Stimulated activated naive CD8-positive, alpha-beta T cell treated with anti-CD3 and anti-CD28 coated beads, Interleukin-15, Interleukin-2, amounts not matched to agents 100 ng/mL and 50 ng/mL, for 24 hours (primary cell): Measurements from ENCODE around the gene CHRNA3.
"Not testable (repeated sequence)": the region's sequence is repeated elsewhere in the genome, so short reads cannot be mapped to it uniquely, and the experiment has no call there.

Experiments used
- H3K27ac Mint-ChIP-seq: one replicate; pipeline ENCODE4 v1.8.0; 2021; ENCODE audit warnings: mild to moderate bottlenecking, mixed read lengths
- H3K27me3 Mint-ChIP-seq: one replicate; pipeline ENCODE4 v1.8.0; 2021; ENCODE audit warnings: mixed read lengths
- H3K36me3 Mint-ChIP-seq: one replicate; pipeline ENCODE4 v1.8.0; 2021; ENCODE audit warnings: low read depth, mixed read lengths
- H3K4me1 Mint-ChIP-seq: one replicate; pipeline ENCODE4 v1.8.0; 2021; ENCODE audit warnings: low read depth, mixed read lengths
- H3K4me3 Mint-ChIP-seq: one replicate; pipeline ENCODE4 v1.8.0; 2021; ENCODE audit warnings: mild to moderate bottlenecking, mixed read lengths
- H3K9me3 Mint-ChIP-seq: one replicate; pipeline ENCODE4 v1.8.0; 2021; ENCODE audit warnings: mixed read lengths

The CHRNA3 gene

DNA sequence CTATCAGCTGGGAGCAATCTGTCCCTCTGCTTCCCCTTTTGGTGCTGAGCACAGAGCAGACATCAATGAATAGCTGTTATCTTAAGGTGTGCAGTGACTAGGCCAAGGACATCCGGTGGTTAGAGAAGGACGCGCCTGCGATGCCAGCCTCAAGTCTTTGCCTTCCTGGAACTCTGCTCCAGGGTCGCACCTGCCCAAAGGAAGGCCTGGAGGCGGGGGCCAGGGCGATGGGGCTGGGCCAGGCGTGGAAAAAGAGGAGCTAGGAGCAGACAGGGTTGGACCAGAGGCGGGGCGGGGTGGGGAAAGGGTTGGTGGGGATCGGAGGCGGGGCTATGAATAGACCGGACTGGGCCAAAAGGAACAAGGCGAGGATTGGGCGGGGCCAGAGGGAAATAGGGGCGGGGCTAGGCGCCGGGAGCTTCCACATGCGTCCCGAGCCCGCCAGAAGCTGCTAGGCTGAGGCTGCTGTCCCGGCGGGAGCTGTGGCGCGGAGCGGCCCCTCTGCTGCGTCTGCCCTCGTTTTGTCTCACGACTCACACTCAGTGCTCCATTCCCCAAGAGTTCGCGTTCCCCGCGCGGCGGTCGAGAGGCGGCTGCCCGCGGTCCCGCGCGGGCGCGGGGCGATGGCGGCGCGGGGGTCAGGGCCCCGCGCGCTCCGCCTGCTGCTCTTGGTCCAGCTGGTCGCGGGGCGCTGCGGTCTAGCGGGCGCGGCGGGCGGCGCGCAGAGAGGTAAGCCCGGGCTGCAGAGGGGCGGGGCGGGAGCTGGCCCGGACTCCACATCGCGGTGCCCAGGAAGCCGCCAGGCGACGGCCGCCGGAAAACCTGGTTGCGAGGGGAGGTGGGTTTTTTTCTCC is 55.5 kb downstream of the CHRNA3 start, which contains the start of gene CHRNA5:
CHRNA5 (plus strand) TSS at position 424 of the 854 bp plus-strand sequence; CDS start at position 624, 200 bp downstream.
- Mint-ChIP-seq H3K27me3 (peaks cover 36% of the 10 kb centered on the region), H3K4me3 (peak within 1 kb of the TSS; percentile 89), H3K9me3 (no peaks in the 10 kb centered on the region), H3K36me3 (no peaks in the 10 kb centered on the region), H3K27ac (peak within 1 kb of the TSS; percentile 26), H3K4me1 (peaks cover 25% of the 10 kb centered on the region)

DNA sequence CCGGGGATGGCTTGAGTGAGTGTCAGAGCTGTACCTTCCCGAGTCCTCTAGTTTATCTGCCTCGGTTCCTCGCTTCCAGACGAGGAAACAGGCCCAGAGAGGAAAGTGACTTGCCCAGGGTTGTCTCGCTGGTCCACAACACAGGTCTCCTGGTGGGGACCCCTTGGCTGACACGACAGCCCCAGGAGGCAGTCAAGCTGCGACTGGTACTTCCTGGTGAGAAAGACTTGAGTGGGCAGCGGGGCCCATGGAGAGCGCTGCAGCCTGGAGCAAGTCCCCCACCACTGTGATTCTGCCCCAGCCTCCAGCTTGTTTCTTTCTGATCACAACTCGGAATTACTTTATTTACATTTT is 56.1 kb downstream of the CHRNA3 start:
- Mint-ChIP-seq H3K27me3 (peaks cover 36% of the 10 kb centered on the region), H3K9me3 (no peaks in the 10 kb centered on the region), H3K4me1 (peaks cover 25% of the 10 kb centered on the region), H3K36me3 (no peaks in the 10 kb centered on the region), H3K4me3 (peak overlapping the region; percentile 89), H3K27ac (peak overlapping the region; percentile 26)

DNA sequence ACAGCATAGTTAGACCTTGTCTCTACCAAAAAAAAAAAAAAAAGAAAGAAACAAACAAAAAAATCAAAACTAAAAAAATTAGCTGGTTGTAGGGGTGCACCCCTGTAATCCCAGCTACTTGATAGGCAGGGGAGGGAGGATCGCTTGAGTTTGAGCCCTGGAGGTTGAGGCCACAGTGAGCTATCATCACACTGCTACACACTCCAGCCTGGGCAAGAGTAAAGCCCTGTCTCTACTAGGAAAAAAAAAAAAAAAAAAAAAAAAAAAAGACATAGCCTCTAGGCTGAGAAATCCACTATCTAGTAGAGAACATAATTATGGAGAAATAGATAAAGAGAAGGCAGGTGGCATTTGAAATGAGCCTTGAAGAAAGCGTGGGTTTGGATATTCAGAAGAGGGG is 57.7 kb downstream of the CHRNA3 start:
- Mint-ChIP-seq H3K4me3 (no peak overlapping the region), H3K27ac (no peak overlapping the region), H3K36me3 (no peaks in the 10 kb centered on the region), H3K9me3 (no peaks in the 10 kb centered on the region), H3K4me1 (peaks cover 25% of the 10 kb centered on the region), H3K27me3 (peaks cover 29% of the 10 kb centered on the region)

DNA sequence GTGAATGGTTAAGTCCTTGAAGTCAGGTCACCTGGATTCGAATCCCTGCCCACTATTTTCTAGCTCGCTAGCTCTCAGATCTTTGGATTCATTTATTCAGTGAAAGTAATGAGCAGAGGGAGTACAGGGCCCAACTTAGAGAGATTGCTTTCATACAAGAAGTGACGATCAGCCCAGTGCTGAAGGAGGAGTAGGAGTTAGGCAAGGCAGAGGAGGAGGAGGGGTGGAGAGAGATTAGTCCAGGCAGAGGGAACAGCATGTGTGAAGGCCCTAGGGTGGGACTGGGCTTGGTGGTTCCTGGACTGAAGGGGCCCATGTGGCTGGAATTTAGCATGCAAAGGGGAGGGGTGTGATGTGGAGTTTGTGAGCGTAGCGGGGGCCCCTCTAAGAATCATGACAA is 59.3 kb downstream of the CHRNA3 start:
- Mint-ChIP-seq H3K27ac (no peak overlapping the region), H3K4me1 (peaks cover 19% of the 10 kb centered on the region), H3K9me3 (no peaks in the 10 kb centered on the region), H3K27me3 (peaks cover 18% of the 10 kb centered on the region), H3K36me3 (no peaks in the 10 kb centered on the region), H3K4me3 (no peak overlapping the region)

DNA sequence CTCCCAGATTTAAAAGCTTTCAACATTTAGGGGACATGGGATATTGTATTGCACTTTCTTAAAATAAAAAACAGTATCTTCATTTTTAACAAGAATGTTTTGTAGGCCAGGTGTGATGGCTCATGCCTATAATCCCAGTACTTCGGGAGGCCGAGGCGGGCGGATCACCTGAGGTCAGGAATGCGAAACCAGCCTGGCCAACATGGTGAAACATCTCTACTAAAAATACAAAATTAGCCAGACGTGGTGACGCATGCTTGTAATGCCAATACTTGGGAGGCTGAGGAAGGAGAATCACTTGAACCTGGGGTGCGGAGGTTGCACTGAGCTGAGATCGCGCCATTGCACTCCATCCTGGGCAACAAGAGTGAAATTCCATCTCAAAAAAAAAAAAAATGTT is 60.6 kb downstream of the CHRNA3 start:
- peaks cover 12% of the 10 kb centered on the region for H3K4me1 Mint-ChIP-seq
- not testable (repeated sequence) for H3K4me3 Mint-ChIP-seq, H3K36me3 Mint-ChIP-seq, H3K27ac Mint-ChIP-seq, H3K9me3 Mint-ChIP-seq
- peaks cover 13% of the 10 kb centered on the region for H3K27me3 Mint-ChIP-seq

DNA sequence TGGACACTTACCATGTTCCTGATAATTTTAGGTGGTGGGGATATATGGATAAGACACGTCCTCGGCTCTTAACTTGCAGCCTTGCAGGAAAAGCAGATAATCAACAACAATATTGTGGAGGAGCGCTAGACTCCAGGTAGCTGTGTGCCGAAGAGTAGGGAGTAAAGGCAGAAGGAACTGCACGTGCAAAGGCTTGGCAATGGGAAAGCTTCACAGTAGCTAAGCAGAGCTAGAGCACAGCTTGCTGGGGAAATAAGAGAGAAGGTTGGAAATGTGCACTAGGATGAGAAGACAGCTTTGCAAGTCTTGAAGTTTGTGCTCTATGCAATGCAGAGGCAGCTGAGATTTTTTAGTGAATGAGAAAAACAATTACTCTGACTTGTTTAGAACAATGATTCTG is 68.2 kb downstream of the CHRNA3 start:
- no peak overlapping the region for H3K27ac Mint-ChIP-seq
- no peaks in the 10 kb centered on the region for H3K9me3 Mint-ChIP-seq
- no peaks in the 10 kb centered on the region for H3K27me3 Mint-ChIP-seq
- peaks cover 38% of the 10 kb centered on the region for H3K36me3 Mint-ChIP-seq
- no peak overlapping the region for H3K4me3 Mint-ChIP-seq
- H3K4me1 Mint-ChIP-seq, result no peaks in the 10 kb centered on the region

DNA sequence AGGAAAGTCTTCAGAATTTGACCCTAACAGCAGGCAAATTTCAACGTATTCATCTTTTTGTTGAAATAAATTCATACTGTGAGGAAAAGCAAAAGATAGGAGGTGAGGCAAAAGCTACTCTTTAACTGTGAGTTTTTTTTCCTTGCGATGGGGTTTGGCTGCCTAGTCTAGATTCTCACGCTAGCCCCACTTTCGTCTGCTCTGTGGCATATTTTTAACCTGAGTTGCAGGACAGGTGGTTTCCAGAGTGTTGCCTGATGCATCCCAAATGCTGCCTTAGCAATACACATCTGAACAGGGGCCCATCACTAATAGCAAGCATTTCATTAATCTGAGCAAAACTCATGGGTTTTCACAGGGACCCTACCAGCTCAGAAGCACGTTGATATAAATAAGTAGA is 68.9 kb downstream of the CHRNA3 start:
- H3K36me3 Mint-ChIP-seq, result peaks cover 40% of the 10 kb centered on the region
- no peaks in the 10 kb centered on the region for H3K4me1 Mint-ChIP-seq
- H3K4me3 Mint-ChIP-seq, result no peak overlapping the region
- H3K27me3 Mint-ChIP-seq, result no peaks in the 10 kb centered on the region
- H3K27ac Mint-ChIP-seq, result no peak overlapping the region
- no peaks in the 10 kb centered on the region for H3K9me3 Mint-ChIP-seq

DNA sequence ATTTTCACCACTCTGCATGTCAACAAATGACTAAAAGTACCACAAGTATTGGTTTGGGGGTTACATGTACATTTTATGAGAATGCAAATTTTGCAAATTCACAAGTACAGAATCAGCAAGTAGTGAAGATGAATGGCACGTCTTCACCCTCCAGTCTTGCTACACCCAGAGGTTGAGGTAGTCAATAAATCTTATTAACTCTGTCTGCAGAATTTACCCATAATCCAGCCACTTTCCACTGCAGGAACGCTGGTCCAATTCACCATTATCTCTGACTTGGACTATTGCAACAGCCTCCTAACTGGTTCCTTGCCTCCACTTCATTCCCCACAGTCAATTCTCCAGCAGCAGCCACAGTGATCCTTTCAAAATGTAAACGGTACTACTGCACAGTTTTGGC is 70.0 kb downstream of the CHRNA3 start:
- H3K27ac Mint-ChIP-seq, result no peak overlapping the region
- H3K27me3 Mint-ChIP-seq, result no peaks in the 10 kb centered on the region
- peaks cover 51% of the 10 kb centered on the region for H3K36me3 Mint-ChIP-seq
- no peaks in the 10 kb centered on the region for H3K9me3 Mint-ChIP-seq
- H3K4me3 Mint-ChIP-seq, result no peak overlapping the region
- H3K4me1 Mint-ChIP-seq, result no peaks in the 10 kb centered on the region

DNA sequence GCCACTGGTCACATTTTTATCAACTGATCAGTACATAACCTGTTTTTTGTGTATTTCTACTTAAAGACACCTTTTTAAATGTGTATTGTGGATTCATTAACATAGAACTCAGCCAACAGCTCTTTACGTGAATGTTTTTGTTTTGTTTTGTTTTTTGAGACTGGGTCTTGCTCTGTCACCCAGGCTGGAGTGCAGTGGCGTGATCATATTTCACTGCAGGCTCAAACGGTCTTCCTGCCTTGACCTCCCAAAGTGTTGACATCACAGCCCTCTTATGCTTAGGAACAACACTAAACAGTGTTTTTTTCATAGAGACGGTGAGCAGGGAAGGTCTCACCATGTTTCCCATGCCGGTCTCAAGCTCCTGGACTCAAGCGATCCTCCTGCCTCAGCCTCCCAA is 70.6 kb downstream of the CHRNA3 start:
- Mint-ChIP-seq H3K27ac (no peak overlapping the region), H3K4me1 (no peaks in the 10 kb centered on the region), H3K27me3 (no peaks in the 10 kb centered on the region), H3K4me3 (no peak overlapping the region), H3K9me3 (no peaks in the 10 kb centered on the region), H3K36me3 (peaks cover 57% of the 10 kb centered on the region)
